H1 (cell line): Measurements from ENCODE around the gene ANAPC15. TPM values are rescaled to one million over a fixed set of nuclear protein-coding genes. Genes with fewer than 3 reads are reported as not detected.
A peak's percentile ranks its signal among the peaks of the same experiment; 100 is the strongest.

Source experiments
- CREB1 ChIP-seq: IDR thresholded peaks from 2 replicates; pipeline ENCODE4 v1.6.1; 2012; ENCODE audit warnings: inconsistent platforms
- EGR1 ChIP-seq: IDR thresholded peaks from 2 replicates; pipeline ENCODE4 v1.6.1; 2011; ENCODE audit warnings: low read depth, low read length, borderline replicate concordance
- GABPA ChIP-seq: IDR thresholded peaks from 2 replicates; pipeline ENCODE4 v1.6.1; 2011; ENCODE audit warnings: mild to moderate bottlenecking, low read length, moderate library complexity, borderline replicate concordance; ENCODE audit not compliant: insufficient read depth
- PHF8 ChIP-seq: fragments of 200-600 bp; sonication (generic); conservative IDR thresholded peaks from 2 replicates; pipeline ENCODE4 v1.7.1; 2012; ENCODE audit warnings: low read depth, mild to moderate bottlenecking, inconsistent platforms, low read length, moderate library complexity
- RAD21 ChIP-seq, 2 experiments: IDR thresholded peaks in 1 of 2; conservative IDR thresholded peaks in 1 of 2; 2 replicates each; pipeline ENCODE4 v1.6.1; 2011; ENCODE audit warnings: low read depth in 2 of 2, low read length in 2 of 2, improper control_type of control experiment in 1 of 2, inconsistent platforms in 1 of 2, mild to moderate bottlenecking in 1 of 2, moderate library complexity in 1 of 2
- SRF ChIP-seq: IDR thresholded peaks from 2 replicates; pipeline ENCODE4 v1.6.1; 2011; ENCODE audit warnings: mild to moderate bottlenecking, low read depth, low read length, moderate library complexity
- TAF7 ChIP-seq: optimal IDR thresholded peaks from 2 replicates; pipeline ENCODE3; 2011; ENCODE audit warnings: low read depth, mild to moderate bottlenecking, inconsistent platforms, low read length, moderate library complexity, borderline replicate concordance
- polyA plus RNA-seq, 7 experiments: library from polyadenylated mRNA; depleted of rRNA in 3 of 7; stranded (reverse) in 5 of 7; unstranded in 2 of 7; fragments of >200 nt in 5 of 7; fragments of 200-250 nt in 2 of 7; gene quantifications; 1 replicate in 5 of 7; 2 replicates in 1 of 7; 4 replicates in 1 of 7; pipeline versions ENCODE4 v1.2.1 to v1.2.3, GENCODE V29; 2011 to 2013; ENCODE audit warnings: missing spikeins in 2 of 7, mixed read lengths in 2 of 7
- total RNA-seq: library from RNA; stranded (reverse); fragmentation: NEBNext Ultra II Directional; extraction: Animal tissue kit (Norgen Biotek cat#: 25700); gene quantifications from 2 replicates; pipeline ENCODE4 v1.2.1, GENCODE V29; 2021
- TF ChIP-seq, protein P1 (sequence below): IDR thresholded peaks from 2 replicates; pipeline ENCODE4 v1.6.1; 2012; ENCODE audit warnings: low read length, inconsistent platforms

ANAPC15 gene
- total and polyA plus RNA-seq, 2 of the 8 experiments (the other 6 are each of a cell fraction or from before 2014, with no cell fraction given) = 66.2 to 74.9 TPM

DNA sequence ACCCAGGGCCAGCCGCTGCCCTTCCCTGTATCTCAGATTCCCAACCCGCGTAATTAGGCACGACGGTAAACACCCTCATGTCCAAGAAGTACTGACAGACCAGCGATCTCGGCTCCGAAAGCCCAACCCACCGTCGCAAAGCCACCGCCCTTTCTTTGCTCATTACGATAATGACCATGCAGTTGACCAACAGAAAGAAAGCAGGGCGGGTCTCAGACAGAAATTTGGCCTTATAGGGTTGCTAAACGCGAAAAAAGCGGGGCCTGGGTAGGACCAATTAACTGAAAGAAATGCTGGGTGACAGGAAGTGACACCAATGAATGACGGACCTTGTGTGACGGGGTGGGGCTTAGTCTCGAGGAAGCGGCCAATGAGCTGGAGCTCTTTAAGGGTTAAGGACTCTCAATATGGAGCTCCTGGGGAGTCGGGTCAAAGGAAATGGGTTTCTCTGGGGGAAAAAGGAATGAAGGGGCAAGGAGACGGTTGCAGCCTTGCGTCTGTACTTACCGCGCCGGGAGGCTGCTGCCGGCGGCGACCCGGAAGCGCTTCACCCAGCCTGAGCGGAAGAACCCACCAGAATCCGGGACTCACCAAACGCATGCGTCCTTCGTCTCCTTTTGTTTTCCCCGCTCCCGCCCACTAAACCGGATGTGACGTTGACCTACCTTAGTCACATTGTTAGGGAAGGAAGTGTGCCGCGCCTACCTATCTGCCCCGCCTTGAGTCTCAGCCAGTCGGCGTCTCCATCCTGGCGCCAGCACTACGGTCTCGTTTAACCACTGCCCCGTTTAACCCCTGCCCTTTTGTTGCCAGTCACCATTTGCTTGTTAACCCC, at the start of gene ANAPC15 (continued):
- TF ChIP-seq, protein P1, sequence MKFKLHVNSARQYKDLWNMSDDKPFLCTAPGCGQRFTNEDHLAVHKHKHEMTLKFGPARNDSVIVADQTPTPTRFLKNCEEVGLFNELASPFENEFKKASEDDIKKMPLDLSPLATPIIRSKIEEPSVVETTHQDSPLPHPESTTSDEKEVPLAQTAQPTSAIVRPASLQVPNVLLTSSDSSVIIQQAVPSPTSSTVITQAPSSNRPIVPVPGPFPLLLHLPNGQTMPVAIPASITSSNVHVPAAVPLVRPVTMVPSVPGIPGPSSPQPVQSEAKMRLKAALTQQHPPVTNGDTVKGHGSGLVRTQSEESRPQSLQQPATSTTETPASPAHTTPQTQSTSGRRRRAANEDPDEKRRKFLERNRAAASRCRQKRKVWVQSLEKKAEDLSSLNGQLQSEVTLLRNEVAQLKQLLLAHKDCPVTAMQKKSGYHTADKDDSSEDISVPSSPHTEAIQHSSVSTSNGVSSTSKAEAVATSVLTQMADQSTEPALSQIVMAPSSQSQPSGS = 0 out of 2 replicates have a peak, but pooled peaks have one; percentile 40
- TF ChIP-seq EGR1 (no peak), SRF (peak; percentile 94), RAD21 (IDR thresholded peaks at IDR 0.05 in 1 of 2, conservative IDR thresholded peaks at IDR 0.05 in 1 of 2; ENCODE audit: low read depth in 2 of 2, low read length in 2 of 2) (peak in 1 of 2 experiments; percentile 15; a peak in 1 of 4 replicates), GABPA (peak; percentile 92), CREB1 (peak; percentile 83), PHF8 (peak; percentile 93), TAF7 (peak; percentile 43)
